Esophagus muscularis mucosa (tissue), 4 donors: Measurements from ENCODE around the gene LRRC4C.

ENCODE experiments used
- EP300 ChIP-seq: sonication (generic); formaldehyde crosslinking; IDR thresholded peaks from one replicate; pipeline ENCODE4 v1.6.1; 2017; ENCODE audit warnings: antibody characterized with exemption
- POLR2A ChIP-seq: fragments of 450-650 bp; IDR thresholded peaks from one replicate; pipeline ENCODE4 v1.6.1; 2017; ENCODE audit warnings: antibody characterized with exemption, moderate library complexity, mild to moderate bottlenecking, low read depth
- POLR2AphosphoS5 ChIP-seq, 2 donors: sonication (generic); formaldehyde crosslinking; IDR thresholded peaks; one replicate each; pipeline ENCODE4 v1.6.1; 2017; ENCODE audit warnings: antibody characterized with exemption in 2 of 2
- TF ChIP-seq, protein P1 (sequence below), 3 experiments: fragments of 200-600 bp in 2 of 3; fragments of 450-650 bp in 1 of 3; sonication (generic) in 2 of 3; IDR thresholded peaks; one replicate each; pipeline ENCODE4 v1.5.1; 2017 to 2019; ENCODE audit warnings: antibody characterized with exemption in 3 of 3, mild to moderate bottlenecking in 2 of 3, moderate library complexity in 1 of 3

DNA sequence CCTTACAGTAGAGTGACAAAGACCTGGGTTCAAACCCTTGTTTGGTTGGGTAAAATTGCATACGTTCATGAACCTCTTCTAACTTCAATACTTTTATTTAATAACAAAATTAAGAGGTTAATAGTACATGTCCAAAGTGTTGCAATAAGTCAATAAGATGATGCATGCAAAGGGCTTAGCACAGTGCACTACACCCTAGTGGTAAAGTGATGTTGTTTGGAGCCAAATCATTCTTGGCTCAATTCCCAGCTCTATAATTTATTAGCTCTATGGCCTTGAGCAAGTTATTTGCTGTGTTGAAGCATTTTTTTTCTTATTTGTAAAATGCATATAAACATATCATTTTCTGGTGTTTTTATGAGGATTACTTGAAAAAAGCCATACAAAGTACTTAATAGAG, 945.3 kb downstream of the LRRC4C start:
- TF ChIP-seq, protein P1, sequence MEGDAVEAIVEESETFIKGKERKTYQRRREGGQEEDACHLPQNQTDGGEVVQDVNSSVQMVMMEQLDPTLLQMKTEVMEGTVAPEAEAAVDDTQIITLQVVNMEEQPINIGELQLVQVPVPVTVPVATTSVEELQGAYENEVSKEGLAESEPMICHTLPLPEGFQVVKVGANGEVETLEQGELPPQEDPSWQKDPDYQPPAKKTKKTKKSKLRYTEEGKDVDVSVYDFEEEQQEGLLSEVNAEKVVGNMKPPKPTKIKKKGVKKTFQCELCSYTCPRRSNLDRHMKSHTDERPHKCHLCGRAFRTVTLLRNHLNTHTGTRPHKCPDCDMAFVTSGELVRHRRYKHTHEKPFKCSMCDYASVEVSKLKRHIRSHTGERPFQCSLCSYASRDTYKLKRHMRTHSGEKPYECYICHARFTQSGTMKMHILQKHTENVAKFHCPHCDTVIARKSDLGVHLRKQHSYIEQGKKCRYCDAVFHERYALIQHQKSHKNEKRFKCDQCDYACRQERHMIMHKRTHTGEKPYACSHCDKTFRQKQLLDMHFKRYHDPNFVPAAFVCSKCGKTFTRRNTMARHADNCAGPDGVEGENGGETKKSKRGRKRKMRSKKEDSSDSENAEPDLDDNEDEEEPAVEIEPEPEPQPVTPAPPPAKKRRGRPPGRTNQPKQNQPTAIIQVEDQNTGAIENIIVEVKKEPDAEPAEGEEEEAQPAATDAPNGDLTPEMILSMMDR (IDR thresholded peaks at IDR 0.05) = no peak
- TF ChIP-seq POLR2A (no peak), EP300 (no peak), POLR2AphosphoS5 (IDR thresholded peaks at IDR 0.05) (no peak)
